HepG2 (cell line): Measurements from ENCODE around the gene TMEM129. TPM values are rescaled to one million over a fixed set of nuclear protein-coding genes. Genes with fewer than 3 reads are reported as not detected.
A peak's percentile ranks its signal among the peaks of the same experiment; 100 is the strongest.

Experiments used
- CEBPB ChIP-seq: IDR thresholded peaks from 2 replicates; pipeline ENCODE4 v1.6.1; 2011; ENCODE audit warnings: low read depth, low read length, improper control_type of control experiment, borderline replicate concordance
- HNRNPL ChIP-seq: fragments of 200-400 bp; formaldehyde crosslinking; IDR thresholded peaks from 2 replicates; pipeline ENCODE4 v1.6.1; 2017; ENCODE audit warnings: mild to moderate bottlenecking, low read depth, low read length
- ISL2 ChIP-seq: sonication (generic); formaldehyde crosslinking; IDR thresholded peaks from 2 replicates; pipeline ENCODE4 v1.5.0; 2020; ENCODE audit warnings: missing genetic modification reagents
- KDM1A ChIP-seq: IDR thresholded peaks from 2 replicates; pipeline ENCODE4 v1.6.1; 2016; ENCODE audit warnings: missing compliant biosample characterization
- KLF16 ChIP-seq, 2 experiments: sonication (generic) in 1 of 2; formaldehyde crosslinking in 1 of 2; IDR thresholded peaks; 2 replicates each; pipeline versions ENCODE4 v1.6.1 to v1.8.0; 2016 to 2023; ENCODE audit warnings: missing genetic modification reagents in 2 of 2, missing compliant biosample characterization in 1 of 2
- KMT2B ChIP-seq: IDR thresholded peaks from 2 replicates; pipeline ENCODE4 v1.6.1; 2016; ENCODE audit warnings: missing genetic modification reagents, missing compliant biosample characterization
- MAFF ChIP-seq: IDR thresholded peaks from 2 replicates; pipeline ENCODE4 v1.6.1; 2011; ENCODE audit warnings: low read depth, low read length, improper control_type of control experiment
- NR2F1 ChIP-seq, 2 experiments: fragments of 450-650 bp in 1 of 2; formaldehyde crosslinking in 1 of 2; IDR thresholded peaks; 2 replicates each; pipeline versions ENCODE4 v1.5.0 to v1.6.1; 2016 to 2020; ENCODE audit warnings: mild to moderate bottlenecking in 1 of 2, missing compliant biosample characterization in 1 of 2, missing genetic modification reagents in 1 of 2, moderate library complexity in 1 of 2
- SIN3A ChIP-seq: IDR thresholded peaks from 2 replicates; pipeline ENCODE4 v1.6.1; 2011; ENCODE audit warnings: low read depth, mild to moderate bottlenecking, control low read depth, low read length, borderline replicate concordance
- SMARCC2 ChIP-seq: fragments of 450-650 bp; IDR thresholded peaks from 2 replicates; pipeline ENCODE4 v1.6.1; 2017; ENCODE audit warnings: antibody characterized with exemption, mild to moderate bottlenecking
- TFAP4 ChIP-seq: sonication (generic); IDR thresholded peaks from 2 replicates; pipeline ENCODE4 v1.6.1; 2016; ENCODE audit warnings: low read depth, borderline replicate concordance
- TGIF2 ChIP-seq: IDR thresholded peaks from 2 replicates; pipeline ENCODE4 v1.6.1; 2016; ENCODE audit warnings: control low read depth, missing compliant biosample characterization
- TRAFD1 ChIP-seq: sonication (generic); formaldehyde crosslinking; IDR thresholded peaks from 2 replicates; pipeline ENCODE4 v1.5.1; 2020; ENCODE audit warnings: missing genetic modification reagents, mild to moderate bottlenecking, borderline replicate concordance
- ZBTB42 ChIP-seq: sonication (generic); formaldehyde crosslinking; IDR thresholded peaks from 2 replicates; pipeline ENCODE4 v1.5.0; 2020; ENCODE audit warnings: mild to moderate bottlenecking, missing genetic modification reagents
- ZFAT ChIP-seq: sonication (generic); formaldehyde crosslinking; conservative IDR thresholded peaks from 2 replicates; pipeline ENCODE4 v1.8.1; 2023; ENCODE audit warnings: missing genetic modification reagents, inconsistent platforms
- ZFP36L2 ChIP-seq: sonication (generic); formaldehyde crosslinking; IDR thresholded peaks from 2 replicates; pipeline ENCODE4 v1.4.0; 2020; ENCODE audit warnings: missing genetic modification reagents
- ZMAT3 ChIP-seq: sonication (generic); formaldehyde crosslinking; conservative IDR thresholded peaks from 2 replicates; pipeline ENCODE4 v1.7.0; 2021; ENCODE audit warnings: missing genetic modification reagents
- ZNF232 ChIP-seq: sonication (generic); formaldehyde crosslinking; IDR thresholded peaks from 2 replicates; pipeline ENCODE4 v1.4.0; 2020; ENCODE audit warnings: missing genetic modification reagents, borderline replicate concordance
- ZNF414 ChIP-seq: sonication (generic); formaldehyde crosslinking; IDR thresholded peaks from 2 replicates; pipeline ENCODE4 v1.5.0; 2020; ENCODE audit warnings: missing genetic modification reagents
- ZNF512B ChIP-seq: sonication (generic); formaldehyde crosslinking; IDR thresholded peaks from 2 replicates; pipeline ENCODE4 v1.5.1; 2020; ENCODE audit warnings: missing genetic modification reagents, mild to moderate bottlenecking, borderline replicate concordance
- ZNF546 ChIP-seq: sonication (generic); formaldehyde crosslinking; conservative IDR thresholded peaks from 2 replicates; pipeline ENCODE4 v1.8.1; 2023; ENCODE audit warnings: mild to moderate bottlenecking, missing genetic modification reagents
- ZNF670 ChIP-seq: sonication (generic); formaldehyde crosslinking; IDR thresholded peaks from 2 replicates; pipeline ENCODE4 v1.8.0; 2022; ENCODE audit warnings: mild to moderate bottlenecking, missing genetic modification reagents, borderline replicate concordance
- polyA plus RNA-seq, 8 experiments: library from polyadenylated mRNA; depleted of rRNA in 3 of 8; stranded (reverse) in 7 of 8; unstranded in 1 of 8; fragments of >200 nt; fragmentation: Illumina TruSeq in 4 of 8; extraction: Trizol in 4 of 8; gene quantifications; 2 replicates each; pipeline versions ENCODE4 v1.2.1 to v1.2.3, GENCODE V29; 2011 to 2016; ENCODE audit warnings: low read depth in 4 of 8, missing spikeins in 1 of 8, mixed read lengths in 1 of 8; ENCODE audit not compliant: insufficient read depth in 1 of 8
- total RNA-seq, 5 experiments: library from RNA; depleted of rRNA; stranded (reverse); fragments of >200 nt; fragmentation: Illumina TruSeq; extraction: Trizol; gene quantifications; 2 replicates each; pipeline ENCODE4 v1.2.3, GENCODE V29; 2016; ENCODE audit warnings: low read depth in 1 of 5

The TMEM129 gene
- total and polyA plus RNA-seq, 2 of the 13 experiments (the other 11 are each of a cell fraction or from before 2014, with no cell fraction given) = 19.0 to 25.8 TPM

- TF ChIP-seq SIN3A (no peak), TRAFD1 (no peak), ZNF414 (no peak; the same call in 1 of the 2 replicates), ZNF512B (CRISPR knock-in tag) (no peak), ZFAT (CRISPR knock-in tag) (no peak), CEBPB (no peak), ZNF546 (peak; percentile 41; the same call in 1 of the 2 replicates), KMT2B (CRISPR knock-in tag) (no peak), ZNF232 (CRISPR knock-in tag) (peak; percentile 79; the same call in 1 of the 2 replicates), SMARCC2 (no peak), ZFP36L2 (CRISPR knock-in tag) (no peak), MAFF (no peak), ZMAT3 (CRISPR knock-in tag) (0 out of 2 replicates have a peak, but pooled peaks have one; percentile 43), TFAP4 (no peak), HNRNPL (no peak), ZNF670 (CRISPR knock-in tag) (no peak), NR2F1 (CRISPR knock-in tag; IDR thresholded peaks at IDR 0.05) (no peak), TGIF2 (CRISPR knock-in tag) (no peak), KLF16 (CRISPR knock-in tag; IDR thresholded peaks at IDR 0.05) (no peak), KDM1A (no peak), ZBTB42 (CRISPR knock-in tag) (no peak), ISL2 (CRISPR knock-in tag) (no peak)
These were observed 750 bp downstream of the TMEM129 start (continued) for GRCh38 chr4:1720163-1720983.
